ENCODE results near the gene SPSB2.

GRCh38 chr12:6855322-6855721, 17.8 kb downstream of the SPSB2 start:
- TF ChIP-seq, protein P1, sequence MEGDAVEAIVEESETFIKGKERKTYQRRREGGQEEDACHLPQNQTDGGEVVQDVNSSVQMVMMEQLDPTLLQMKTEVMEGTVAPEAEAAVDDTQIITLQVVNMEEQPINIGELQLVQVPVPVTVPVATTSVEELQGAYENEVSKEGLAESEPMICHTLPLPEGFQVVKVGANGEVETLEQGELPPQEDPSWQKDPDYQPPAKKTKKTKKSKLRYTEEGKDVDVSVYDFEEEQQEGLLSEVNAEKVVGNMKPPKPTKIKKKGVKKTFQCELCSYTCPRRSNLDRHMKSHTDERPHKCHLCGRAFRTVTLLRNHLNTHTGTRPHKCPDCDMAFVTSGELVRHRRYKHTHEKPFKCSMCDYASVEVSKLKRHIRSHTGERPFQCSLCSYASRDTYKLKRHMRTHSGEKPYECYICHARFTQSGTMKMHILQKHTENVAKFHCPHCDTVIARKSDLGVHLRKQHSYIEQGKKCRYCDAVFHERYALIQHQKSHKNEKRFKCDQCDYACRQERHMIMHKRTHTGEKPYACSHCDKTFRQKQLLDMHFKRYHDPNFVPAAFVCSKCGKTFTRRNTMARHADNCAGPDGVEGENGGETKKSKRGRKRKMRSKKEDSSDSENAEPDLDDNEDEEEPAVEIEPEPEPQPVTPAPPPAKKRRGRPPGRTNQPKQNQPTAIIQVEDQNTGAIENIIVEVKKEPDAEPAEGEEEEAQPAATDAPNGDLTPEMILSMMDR (IDR thresholded peaks at IDR 0.05) = no peak
- TF ChIP-seq POLR2AphosphoS5 (IDR thresholded peaks at IDR 0.05) = no peak

Measured in suprapubic skin (tissue), 3 donors.